SH-SY5Y (cell line): Measurements from ENCODE around the gene MAB21L4.

ENCODE experiments used
- GATA2 ChIP-seq: IDR thresholded peaks from 2 replicates; pipeline ENCODE4 v1.6.1; 2011; ENCODE audit warnings: mild to moderate bottlenecking, low read depth, low read length
- GATA3 ChIP-seq: IDR thresholded peaks from 2 replicates; pipeline ENCODE4 v1.6.1; 2011; ENCODE audit warnings: low read depth, mild to moderate bottlenecking, low read length, moderate library complexity

Gene MAB21L4

GRCh38 chr2:240928476-240929363, 32.8 kb upstream of the MAB21L4 start:
- no peak for TF ChIP-seq GATA2
- no peak for TF ChIP-seq GATA3

- TF ChIP-seq GATA2 (no peak), GATA3 (no peak)
Measured at GRCh38 chr2:240927390-240927781, 31.4 kb upstream of the MAB21L4 start.

GRCh38 chr2:240926516-240927389, 30.8 kb upstream of the MAB21L4 start:
- TF ChIP-seq GATA3 (no peak), GATA2 (0 out of 2 replicates have a peak, but pooled peaks have one; percentile 20)

- TF ChIP-seq GATA2 = no peak
- TF ChIP-seq GATA3 = no peak
Measured at GRCh38 chr2:240925568-240926515, 29.9 kb upstream of the MAB21L4 start.

- TF ChIP-seq GATA3 = no peak
- no peak for TF ChIP-seq GATA2
Measured at GRCh38 chr2:240925191-240925567, 29.2 kb upstream of the MAB21L4 start.

- TF ChIP-seq GATA3 (no peak), GATA2 (no peak)
Measured at GRCh38 chr2:240922982-240923537, 27.1 kb upstream of the MAB21L4 start.

- TF ChIP-seq GATA3 = no peak
- TF ChIP-seq GATA2 = no peak
Measured at GRCh38 chr2:240922245-240922981, 26.5 kb upstream of the MAB21L4 start.

GRCh38 chr2:240921995-240922244, 26.0 kb upstream of the MAB21L4 start:
- TF ChIP-seq GATA2 (no peak), GATA3 (no peak)

- TF ChIP-seq GATA3 (no peak), GATA2 (no peak)
Measured at GRCh38 chr2:240921311-240921994, 25.5 kb upstream of the MAB21L4 start.

- TF ChIP-seq GATA2 = no peak
- no peak for TF ChIP-seq GATA3
Measured at GRCh38 chr2:240920783-240921231, 24.9 kb upstream of the MAB21L4 start.

GRCh38 chr2:240919786-240920782, 24.1 kb upstream of the MAB21L4 start:
- no peak for TF ChIP-seq GATA3
- no peak for TF ChIP-seq GATA2
